CD14-positive monocyte (primary cell): ENCODE data around the gene S100A13. TPM values are rescaled to one million over a fixed set of nuclear protein-coding genes. Genes with fewer than 3 reads are reported as not detected.
A peak's percentile ranks its signal among the peaks of the same experiment; 100 is the strongest.

Experiments used
- DNase-seq, 3 donors: peaks; one replicate each; pipeline ENCODE4 v3.0.0-alpha.2; 2011 to 2022
- H2AFZ ChIP-seq: 2 replicates; pipeline ENCODE4 v1.6.0; 2012; ENCODE audit warnings: mild to moderate bottlenecking, low read depth, low read length, inconsistent platforms; ENCODE audit not compliant: insufficient read depth, poor library complexity, severe bottlenecking
- H3K27ac ChIP-seq, 2 donors: 1 replicate in 1 of 2; 2 replicates in 1 of 2; pipeline ENCODE4 v1.5.1; 2012 to 2013; ENCODE audit warnings: low read length in 2 of 2, control low read depth in 1 of 2, inconsistent platforms in 1 of 2, low read depth in 1 of 2, mild to moderate bottlenecking in 1 of 2
- H3K27me3 ChIP-seq, 2 donors: one replicate each; pipeline versions ENCODE4 v1.6.0 to v1.6.1; 2011 to 2013; ENCODE audit warnings: low read length in 2 of 2; ENCODE audit not compliant: control insufficient read depth in 2 of 2, insufficient read depth in 2 of 2
- H3K36me3 ChIP-seq, 2 donors: replicated peaks in 1 of 2; 1 replicate in 1 of 2; 2 replicates in 1 of 2; pipeline versions ENCODE4 v1.5.1 to v1.6.1; 2012 to 2013; ENCODE audit warnings: low read length in 2 of 2, control low read depth in 1 of 2, inconsistent platforms in 1 of 2, mild to moderate bottlenecking in 1 of 2; ENCODE audit not compliant: insufficient read depth in 2 of 2, control insufficient read depth in 1 of 2
- H3K4me1 ChIP-seq, 2 donors: 1 replicate in 1 of 2; 2 replicates in 1 of 2; pipeline versions ENCODE4 v1.5.1 to v1.6.1; 2012 to 2013; ENCODE audit warnings: low read length in 2 of 2, control low read depth in 1 of 2, inconsistent platforms in 1 of 2, mild to moderate bottlenecking in 1 of 2, moderate library complexity in 1 of 2; ENCODE audit not compliant: insufficient read depth in 2 of 2, control insufficient read depth in 1 of 2
- H3K4me2 ChIP-seq: replicated peaks from 2 replicates; pipeline ENCODE3; 2012; ENCODE audit warnings: low read length, moderate library complexity, mild to moderate bottlenecking; ENCODE audit not compliant: poor library complexity, severe bottlenecking; ENCODE audit errors: extremely low read depth
- H3K4me3 ChIP-seq, 3 experiments: fragments of 200-600 bp in 1 of 3; sonication (generic) in 1 of 3; replicated peaks in 1 of 3; 1 replicate in 2 of 3; 2 replicates in 1 of 3; pipeline ENCODE4 v1.5.1; 2011 to 2013; ENCODE audit warnings: low read length in 3 of 3, mild to moderate bottlenecking in 3 of 3, control low read depth in 2 of 3, low read depth in 2 of 3, inconsistent platforms in 1 of 3, moderate library complexity in 1 of 3
- H3K79me2 ChIP-seq: 2 replicates; pipeline ENCODE4 v1.6.0; 2012; ENCODE audit warnings: mild to moderate bottlenecking, control low read depth, inconsistent platforms, low read length, moderate library complexity; ENCODE audit not compliant: insufficient read depth
- H3K9ac ChIP-seq: 2 replicates; pipeline ENCODE4 v1.6.0; 2017; ENCODE audit warnings: low read length, mild to moderate bottlenecking; ENCODE audit not compliant: insufficient read depth, poor library complexity, severe bottlenecking
- H3K9me3 ChIP-seq, 2 donors: replicated peaks in 1 of 2; 1 replicate in 1 of 2; 2 replicates in 1 of 2; pipeline versions ENCODE4 v1.5.1 to v1.6.1; 2012 to 2013; ENCODE audit warnings: low read length in 2 of 2, control low read depth in 1 of 2; ENCODE audit not compliant: control insufficient read depth in 1 of 2, insufficient read depth in 1 of 2
- H4K20me1 ChIP-seq: 2 replicates; pipeline ENCODE4 v1.6.0; 2012; ENCODE audit warnings: mild to moderate bottlenecking, low read length, control low read depth, moderate library complexity; ENCODE audit not compliant: insufficient read depth
- H3K27ac Mint-ChIP-seq, 7 donors: one replicate each; pipeline ENCODE4 v1.8.0; 2020; ENCODE audit warnings: mild to moderate bottlenecking in 7 of 7, mixed read lengths in 7 of 7, moderate library complexity in 6 of 7, inconsistent platforms in 2 of 7
- H3K27me3 Mint-ChIP-seq, 3 donors: one replicate each; pipeline ENCODE4 v1.8.0; 2021 to 2022; ENCODE audit warnings: low read depth in 3 of 3, mild to moderate bottlenecking in 3 of 3, mixed read lengths in 3 of 3, moderate library complexity in 3 of 3, inconsistent platforms in 1 of 3
- H3K36me3 Mint-ChIP-seq, 2 donors: one replicate each; pipeline ENCODE4 v1.8.0; 2020; ENCODE audit warnings: mixed read lengths in 2 of 2, inconsistent platforms in 1 of 2, mild to moderate bottlenecking in 1 of 2
- H3K4me1 Mint-ChIP-seq: one replicate; pipeline ENCODE4 v1.8.0; 2020; ENCODE audit warnings: mild to moderate bottlenecking, mixed read lengths
- H3K4me3 Mint-ChIP-seq, 2 donors: one replicate each; pipeline ENCODE4 v1.8.0; 2020; ENCODE audit warnings: mild to moderate bottlenecking in 2 of 2, mixed read lengths in 2 of 2, moderate library complexity in 1 of 2
- H3K9me3 Mint-ChIP-seq, 7 donors: one replicate each; pipeline ENCODE4 v1.8.0; 2020 to 2022; ENCODE audit warnings: mixed read lengths in 7 of 7, mild to moderate bottlenecking in 6 of 7, moderate library complexity in 6 of 7, inconsistent platforms in 2 of 7
- CTCF ChIP-seq: fragments of 200-600 bp; IDR thresholded peaks from one replicate; pipeline ENCODE4 v1.8.0; 2022; ENCODE audit warnings: antibody characterized with exemption, mild to moderate bottlenecking
- whole genome bisulfite sequencing: methylation state at CpG from one replicate; pipeline ENCODE4 v1.1.5; 2013; ENCODE audit warnings: missing lambda C conversion rate; ENCODE audit not compliant: insufficient coverage; 5-methylcytosine and 5-hydroxymethylcytosine counted together
- intact Hi-C, 2 donors: fragments of 100-400 bp; cut with micrococcal nuclease; formaldehyde crosslinking; loops; one replicate each; pipeline versions ENCODE4 v1.15.0 to v1.15.1; 2023
- polyA plus RNA-seq, 3 donors: library from polyadenylated mRNA; depleted of rRNA in 1 of 3; unstranded in 2 of 3; stranded (reverse) in 1 of 3; fragments of 300-500 nt in 2 of 3; fragments of >200 nt in 1 of 3; fragmentation: Illumina TruSeq in 2 of 3; gene quantifications; 1 replicate in 2 of 3; 2 replicates in 1 of 3; pipeline ENCODE4 v1.2.3, GENCODE V29; 2012 to 2021

Gene S100A13
- polyA plus RNA-seq, 3 donors, result 2.5 to 13.9 (median 2.6) TPM

GRCh38 chr1:153569465-153569864 lies 57.8 kb downstream of the S100A13 start:
- no peaks in the 10 kb centered on the region for H4K20me1 ChIP-seq

More at GRCh38 chr1:153569465-153569864, 57.8 kb downstream of the S100A13 start:
- Histone ChIP-seq H3K27me3 (no peaks in the 10 kb centered on the region), H3K9me3 (no peaks in the 10 kb centered on the region), H3K4me3 (no peak overlapping the region), H3K4me2 (no peak overlapping the region), H3K4me1 (peaks cover 68% of the 10 kb centered on the region in 2 donors), H3K79me2 (peaks cover 13% of the 10 kb centered on the region), H3K9ac (no peak overlapping the region), H2AFZ (no peak overlapping the region), H3K36me3 (no peaks in the 10 kb centered on the region), H3K27ac (no peak overlapping the region)
- H3K36me3 Mint-ChIP-seq, result peaks cover 0 to 5% of the 10 kb centered on the region in 2 donors
- H3K27me3 Mint-ChIP-seq, result peaks cover 0 to 8% (median 2%) of the 10 kb centered on the region in 3 donors
- no peak for TF ChIP-seq CTCF
- H3K9me3 Mint-ChIP-seq, result no peaks in the 10 kb centered on the region
- no peak for DNase-seq
- H3K27ac Mint-ChIP-seq, result peak overlapping the region in 1 of 7 donors; percentile 21
- 92% methylated on average over 4 of the region's 8 CpGs for WGBS
- no peak overlapping the region for H3K4me3 Mint-ChIP-seq
- peaks cover 66% of the 10 kb centered on the region for H3K4me1 Mint-ChIP-seq
- intact Hi-C loops, result loop anchor here (5.0 kb wide), 2 partner anchors 57 to 1522 kb away; no protein-coding TSS in a partner anchor

Other genes with a start within 250 kb of the S100A13 start
- over 10,000 TPM in 2 of 3 donors, 1,000 to 10,000 TPM in 1; 4,193 to 30,135 (median 27,689) TPM for gene S100A8, start 236.4 kb downstream of the S100A13 start, polyA plus RNA-seq
- not detected for gene S100A7A, start 211.0 kb downstream of the S100A13 start, polyA plus RNA-seq
- not detected for gene S100A7, start 166.9 kb downstream of the S100A13 start, polyA plus RNA-seq
- gene S100A6, start 91.5 kb downstream of the S100A13 start, polyA plus RNA-seq, result 1,000 to 10,000 TPM; 1,242 to 5,004 (median 4,414) TPM
- gene S100A5, start 86.6 kb downstream of the S100A13 start, polyA plus RNA-seq, result 1 to 10 TPM in 2 of 3 donors, not detected in 1; 1.4 to 2.1 TPM
- 1,000 to 10,000 TPM; 4,538 to 7,344 (median 6,092) TPM for gene S100A4, start 81.7 kb downstream of the S100A13 start, polyA plus RNA-seq
- gene S100A3, start 78.2 kb downstream of the S100A13 start, polyA plus RNA-seq, result under 1 TPM in 2 of 3 donors, not detected in 1; 0.31 to 0.54 TPM
- gene S100A2, start 61.7 kb downstream of the S100A13 start, polyA plus RNA-seq, result under 1 TPM in 1 of 3 donors, not detected in 2; 0.32 TPM
- gene S100A16, start 14.4 kb downstream of the S100A13 start, polyA plus RNA-seq, result not detected
- under 1 TPM in 1 of 3 donors, not detected in 2; 0.08 TPM for gene S100A14, start 11.2 kb downstream of the S100A13 start, polyA plus RNA-seq
- gene S100A1, start 929 bp upstream of the S100A13 start, polyA plus RNA-seq, result not detected
- gene CHTOP, start 6.6 kb upstream of the S100A13 start, polyA plus RNA-seq, result 10 to 100 TPM; 28.1 to 56.2 (median 38.2) TPM
- gene SNAPIN, start 31.2 kb upstream of the S100A13 start, polyA plus RNA-seq, result 100 to 1,000 TPM in 2 of 3 donors, 10 to 100 TPM in 1; 30.7 to 141 (median 135) TPM
- 100 to 1,000 TPM; 103 to 118 (median 115) TPM for gene ILF2, start 43.5 kb upstream of the S100A13 start, polyA plus RNA-seq
- not detected for gene NPR1, start 51.2 kb upstream of the S100A13 start, polyA plus RNA-seq
- 10 to 100 TPM in 2 of 3 donors, 1 to 10 TPM in 1; 9.2 to 76.9 (median 15.9) TPM for gene INTS3, start 100.5 kb upstream of the S100A13 start, polyA plus RNA-seq
- 100 to 1,000 TPM in 2 of 3 donors, 10 to 100 TPM in 1; 84.5 to 123 (median 118) TPM for gene SLC27A3, start 147.9 kb upstream of the S100A13 start, polyA plus RNA-seq